Psoas muscle (tissue), 8 donors: ENCODE measurements around the gene GGT6. TPM values are rescaled to one million over a fixed set of nuclear protein-coding genes. Genes with fewer than 3 reads are reported as not detected.

ENCODE experiments used
- ATAC-seq, 4 donors: fragments of 200-7000 bp; cut with Tn5 transposase; one replicate each; pipeline ENCODE4 v1.9.1; 2020; ENCODE audit warnings: moderate library complexity in 3 of 4, mild to moderate bottlenecking in 2 of 4
- DNase-seq, 2 donors: peaks; one replicate each; pipeline ENCODE4 v3.0.0-alpha.2; 2020
- H3K27ac ChIP-seq: fragments of 200-600 bp; one replicate; pipeline ENCODE4 v1.8.0; 2022
- H3K27me3 ChIP-seq, 3 donors: fragments of 200-600 bp in 1 of 3; one replicate each; pipeline versions ENCODE4 v1.6.1 to v1.8.0; 2013 to 2022; ENCODE audit warnings: low read length in 2 of 3, mild to moderate bottlenecking in 2 of 3, moderate library complexity in 1 of 3; ENCODE audit not compliant: insufficient read depth in 3 of 3
- H3K36me3 ChIP-seq, 2 donors: fragments of 200-600 bp in 1 of 2; one replicate each; pipeline versions ENCODE4 v1.6.1 to v1.8.0; 2013 to 2022; ENCODE audit warnings: low read depth in 1 of 2, mild to moderate bottlenecking in 1 of 2, moderate library complexity in 1 of 2; ENCODE audit not compliant: insufficient read depth in 1 of 2
- H3K4me1 ChIP-seq: fragments of 200-600 bp; one replicate; pipeline ENCODE4 v1.8.0; 2022
- H3K4me3 ChIP-seq: fragments of 200-600 bp; one replicate; pipeline ENCODE4 v1.8.0; 2022; ENCODE audit warnings: mild to moderate bottlenecking
- H3K9me3 ChIP-seq: fragments of 200-600 bp; one replicate; pipeline ENCODE4 v1.8.0; 2022
- CTCF ChIP-seq: fragments of 200-600 bp; IDR thresholded peaks from one replicate; pipeline ENCODE4 v1.8.0; 2022; ENCODE audit warnings: antibody characterized with exemption
- WGBS, 3 donors: extraction: QIAGEN DNeasy Blood & Tissue Kit; methylation state at CpG; one replicate each; pipeline versions ENCODE4 v1.1.6 to v1.1.7; 2013; 5-methylcytosine and 5-hydroxymethylcytosine counted together
- intact Hi-C, 2 donors: fragments of 100-400 bp; cut with DNase I; formaldehyde crosslinking; loops; one replicate each; pipeline versions ENCODE4 v1.11.0 to v1.14.2; 2022
- polyA plus RNA-seq, 3 donors: library from polyadenylated mRNA; stranded (reverse); fragments of 200-250 nt; gene quantifications; one replicate each; pipeline ENCODE4 v1.2.3, GENCODE V29; 2013
- total RNA-seq, 4 donors: library from RNA; stranded (reverse); fragmentation: NEBNext Ultra II Directional in 2 of 4; extraction: Animal tissue kit (Norgen Biotek cat#: 25700) in 2 of 4; gene quantifications; one replicate each; pipeline versions ENCODE4 v1.2.1 to v1.2.4, GENCODE V29; 2021 to 2023
- donor health status: healthy with polysubstance abuse.
- donor health status: DM: no; HTN: no; CAD: no; lungs with moderate emphysema.
- donor health status: Bipolar disorder and iron deficiency.
- donor health status: healthy.
- donor health status: DM: yes; HTN: yes; CAD: no.
- donor health status: DM: no; HTN: no; CAD: no.
- donor health status: DM: no; HTN: no; CAD: no.
- donor health status: DM: yes; HTN: yes; CAD: no.

GGT6 gene
- total and polyA plus RNA-seq, 7 donors: 0.03 TPM; not detected in 6

DNA sequence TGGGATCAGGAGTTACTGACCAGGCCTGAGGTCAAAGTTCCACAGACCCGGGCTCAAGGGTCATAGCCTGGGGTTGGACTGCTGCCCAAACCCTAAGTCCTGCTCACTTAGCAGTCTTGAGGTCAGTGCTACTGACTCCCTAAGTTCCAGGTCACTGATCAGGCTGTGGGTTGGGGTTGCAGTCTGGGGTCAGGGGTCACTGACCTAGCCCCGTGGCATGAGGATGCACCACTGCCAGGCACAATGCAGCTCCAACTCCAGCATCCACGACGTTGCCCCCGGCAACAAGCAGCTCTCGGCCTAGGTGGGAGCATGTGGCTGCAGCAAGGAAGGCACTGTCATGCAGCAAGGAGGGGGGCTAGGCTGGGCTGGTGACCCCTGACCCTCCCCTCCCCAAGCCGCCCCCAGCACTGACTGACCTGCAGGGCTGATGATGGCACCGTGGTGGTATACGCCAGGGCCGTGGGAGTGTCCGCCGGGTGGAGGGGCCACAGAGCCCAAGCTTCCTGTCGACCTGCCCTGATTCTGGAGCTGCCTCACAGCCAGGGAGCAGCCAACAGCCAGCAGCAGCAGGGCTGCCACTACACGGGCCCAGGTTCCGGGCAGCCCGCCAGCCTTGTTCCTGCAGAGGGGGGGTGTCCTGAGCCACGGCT lies 1.1 kb downstream of the GGT6 start:
- 69 to 75% (median 74%) methylated on average over 16 to 17 of the region's 17 CpGs for WGBS, 3 donors
- no peaks in the 10 kb centered on the region for H3K36me3 ChIP-seq
- no peak overlapping the region for H3K27ac ChIP-seq
- no peak for ATAC-seq
- no peak for TF ChIP-seq CTCF
- H3K4me3 ChIP-seq: no peak overlapping the region
- H3K4me1 ChIP-seq: peaks cover 10% of the 10 kb centered on the region
- intact Hi-C loops: no loop called here
- H3K9me3 ChIP-seq: no peaks in the 10 kb centered on the region
- peak in 1 of 2 donors; percentile 53 for DNase-seq
- H3K27me3 ChIP-seq: no peaks in the 10 kb centered on the region

GRCh38 chr17:4558347-4558971 lies 1.9 kb downstream of the GGT6 start:
- WGBS, 3 donors: 87 to 92% (median 89%) methylated on average over 24 of the region's 24 CpGs
- Histone ChIP-seq H3K4me1 (peaks cover 14% of the 10 kb centered on the region), H3K4me3 (no peak overlapping the region), H3K36me3 (peaks cover 0 to 7% of the 10 kb centered on the region in 2 donors), H3K27me3 (no peaks in the 10 kb centered on the region), H3K9me3 (no peaks in the 10 kb centered on the region), H3K27ac (no peak overlapping the region)
- intact Hi-C loops: no loop called here
- DNase-seq (peak in 1 of 2 donors; percentile 44), ATAC-seq (no peak)
- no peak for TF ChIP-seq CTCF

GRCh38 chr17:4557626-4558346 lies 2.6 kb downstream of the GGT6 start:
- whole genome bisulfite sequencing, 3 donors: 89 to 91% (median 90%) methylated on average over 6 of the region's 6 CpGs
- no peak for TF ChIP-seq CTCF
- Histone ChIP-seq H3K9me3 (no peaks in the 10 kb centered on the region), H3K4me3 (no peak overlapping the region), H3K36me3 (peaks cover 0 to 14% of the 10 kb centered on the region in 2 donors), H3K27me3 (no peaks in the 10 kb centered on the region), H3K4me1 (peaks cover 14% of the 10 kb centered on the region), H3K27ac (no peak overlapping the region)
- DNase-seq (peak in 1 of 2 donors; percentile 45), ATAC-seq (no peak)
- intact Hi-C loops: no loop called here

DNA sequence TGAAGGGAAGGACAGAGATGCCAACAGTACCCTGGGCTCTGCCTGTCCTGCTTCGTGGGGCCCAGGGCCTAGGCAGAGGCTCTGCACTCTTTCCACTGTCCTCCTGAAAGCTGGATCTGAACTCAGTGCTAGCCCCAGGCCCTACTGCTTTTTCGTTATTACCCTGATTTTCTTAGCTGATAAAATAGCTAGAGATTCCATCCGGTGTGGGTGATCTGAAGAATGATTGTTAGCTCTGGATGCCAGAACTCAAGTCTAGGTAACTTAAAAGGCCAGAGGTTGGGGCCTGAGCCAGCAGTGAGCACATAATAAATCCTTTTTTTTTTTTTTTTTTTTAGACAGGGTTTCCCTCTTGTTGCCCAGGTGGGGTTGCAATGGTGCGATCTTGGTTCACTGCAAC lies 3.4 kb downstream of the GGT6 start:
- intact Hi-C loops: no loop called here
- no peaks in the 10 kb centered on the region for H3K27me3 ChIP-seq
- TF ChIP-seq CTCF: no peak
- no peak overlapping the region for H3K27ac ChIP-seq
- no peak overlapping the region for H3K4me3 ChIP-seq
- H3K36me3 ChIP-seq: peaks cover 0 to 22% of the 10 kb centered on the region in 2 donors
- WGBS, 3 donors: 88 to 94% (median 91%) methylated on average over 4 of the region's 4 CpGs
- H3K4me1 ChIP-seq: peaks cover 14% of the 10 kb centered on the region
- DNase-seq (no peak), ATAC-seq (no peak)
- H3K9me3 ChIP-seq: no peaks in the 10 kb centered on the region
